NCI-H1092 treated with DMSO at 0.1 percent for 48 hours (cell line): ENCODE data around the gene C2CD2L.
"Not testable (repeated sequence)": the region's sequence is repeated elsewhere in the genome, so short reads cannot be mapped to it uniquely, and the experiment has no call there.

Source experiments
- DNase-seq: peaks from one replicate; lab custom pipeline; 2025; lab: John Stamatoyannopoulos, UW

Gene C2CD2L

DNA sequence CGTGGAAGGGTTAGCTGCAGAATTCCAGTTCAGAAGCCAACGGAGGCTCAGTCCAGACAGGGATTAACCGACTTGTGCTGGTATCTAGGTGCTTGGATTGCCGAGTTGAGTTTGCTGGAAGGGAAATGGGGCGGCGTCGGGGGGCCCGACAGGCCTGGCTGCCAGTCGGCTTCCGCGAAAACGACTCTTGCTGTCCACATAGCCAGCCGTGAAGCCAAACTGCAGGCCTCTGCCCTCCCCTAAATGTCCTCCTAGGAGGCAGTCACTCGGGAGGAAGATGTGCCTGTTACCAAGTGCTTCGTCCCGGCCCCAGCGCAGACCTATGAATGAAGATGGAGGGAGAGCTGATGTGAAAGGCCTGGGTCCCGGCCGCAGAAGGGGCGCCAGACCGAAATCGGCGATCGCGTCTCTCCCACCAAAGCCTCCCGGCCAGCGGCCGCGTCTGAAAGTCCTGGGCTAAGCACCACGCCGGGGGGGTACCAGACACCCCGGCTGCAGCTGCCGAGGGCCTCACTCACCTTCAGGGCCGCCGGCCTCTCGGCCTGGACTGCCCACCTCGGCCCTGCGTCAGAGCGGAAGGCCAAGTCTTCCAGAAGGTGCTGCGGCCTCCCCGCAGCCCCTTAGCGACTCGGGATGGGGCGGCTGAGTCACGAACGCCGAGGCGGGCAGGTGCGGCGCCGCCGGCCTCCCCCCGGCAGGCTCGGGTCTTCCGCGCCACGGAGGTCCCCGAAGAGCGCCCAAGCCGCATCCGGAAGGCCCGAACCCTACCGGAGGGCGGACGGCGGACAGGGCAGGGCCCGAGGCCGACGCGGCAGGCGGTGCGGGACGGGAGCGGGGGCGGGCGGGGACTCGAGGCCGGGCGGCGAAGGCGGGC, 13.0 kb upstream of the C2CD2L start:
- no peak for DNase-seq

- DNase-seq = no peak
Measured at GRCh38 chr11:119094816-119095065, 12.4 kb upstream of the C2CD2L start.

DNA sequence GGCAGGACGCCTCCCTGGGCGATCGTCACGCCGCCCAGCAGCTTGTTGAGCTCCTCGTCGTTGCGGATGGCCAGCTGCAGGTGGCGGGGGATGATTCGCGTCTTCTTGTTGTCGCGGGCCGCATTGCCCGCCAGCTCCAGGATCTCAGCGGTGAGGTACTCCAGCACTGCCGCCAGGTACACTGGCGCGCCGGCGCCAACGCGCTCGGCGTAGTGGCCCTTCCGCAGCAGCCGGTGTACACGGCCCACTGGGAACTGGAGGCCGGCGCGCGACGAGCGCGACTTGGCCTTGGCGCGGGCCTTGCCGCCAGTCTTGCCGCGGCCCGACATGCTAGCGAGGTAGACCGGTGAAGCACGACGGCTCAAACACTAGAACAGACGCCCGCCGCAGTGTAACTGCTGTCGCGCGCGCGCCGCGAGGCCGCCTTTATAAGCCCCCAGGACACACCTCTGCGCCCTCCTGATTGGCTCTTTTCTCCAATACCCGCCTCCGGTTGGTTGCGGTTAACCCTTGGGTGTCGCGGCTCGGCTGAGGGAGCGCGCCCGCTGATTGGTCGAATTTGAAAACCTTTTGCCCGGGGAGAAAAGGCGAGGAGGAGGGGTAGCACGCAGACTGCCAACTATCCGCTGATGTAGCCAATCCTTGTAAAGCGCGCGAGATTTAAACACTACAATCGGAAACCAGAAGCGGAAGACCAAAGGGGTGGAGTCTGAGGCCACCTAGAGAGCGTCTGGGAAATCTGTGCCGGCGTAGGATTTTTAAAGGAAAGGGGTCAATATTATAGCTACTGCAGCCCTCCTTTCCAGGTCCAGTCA, 11.9 kb upstream of the C2CD2L start:
- peak; percentile 99 for DNase-seq

DNA sequence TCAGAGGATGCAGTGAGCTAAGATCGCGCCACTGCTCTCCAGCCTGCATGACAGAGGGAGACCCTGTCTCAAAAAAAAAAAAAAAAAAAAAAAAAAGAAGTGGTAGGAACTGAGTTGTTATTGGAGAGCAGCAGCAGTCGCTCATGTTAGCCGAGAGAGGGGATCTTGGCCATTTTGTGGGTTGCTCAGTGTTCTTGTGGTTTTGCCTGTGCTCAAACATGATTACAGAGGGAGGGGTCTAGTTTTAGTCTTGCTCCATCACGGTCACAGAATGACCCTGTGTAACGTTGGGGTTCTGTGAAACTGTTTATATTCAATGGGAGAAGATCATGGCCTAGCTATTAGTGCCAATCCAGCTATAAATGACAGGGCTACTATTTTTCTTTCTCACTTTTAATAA, 7.4 kb upstream of the C2CD2L start:
- no peak for DNase-seq

GRCh38 chr11:119100246-119100970, 6.7 kb upstream of the C2CD2L start:
- peak; percentile 33 for DNase-seq

DNA sequence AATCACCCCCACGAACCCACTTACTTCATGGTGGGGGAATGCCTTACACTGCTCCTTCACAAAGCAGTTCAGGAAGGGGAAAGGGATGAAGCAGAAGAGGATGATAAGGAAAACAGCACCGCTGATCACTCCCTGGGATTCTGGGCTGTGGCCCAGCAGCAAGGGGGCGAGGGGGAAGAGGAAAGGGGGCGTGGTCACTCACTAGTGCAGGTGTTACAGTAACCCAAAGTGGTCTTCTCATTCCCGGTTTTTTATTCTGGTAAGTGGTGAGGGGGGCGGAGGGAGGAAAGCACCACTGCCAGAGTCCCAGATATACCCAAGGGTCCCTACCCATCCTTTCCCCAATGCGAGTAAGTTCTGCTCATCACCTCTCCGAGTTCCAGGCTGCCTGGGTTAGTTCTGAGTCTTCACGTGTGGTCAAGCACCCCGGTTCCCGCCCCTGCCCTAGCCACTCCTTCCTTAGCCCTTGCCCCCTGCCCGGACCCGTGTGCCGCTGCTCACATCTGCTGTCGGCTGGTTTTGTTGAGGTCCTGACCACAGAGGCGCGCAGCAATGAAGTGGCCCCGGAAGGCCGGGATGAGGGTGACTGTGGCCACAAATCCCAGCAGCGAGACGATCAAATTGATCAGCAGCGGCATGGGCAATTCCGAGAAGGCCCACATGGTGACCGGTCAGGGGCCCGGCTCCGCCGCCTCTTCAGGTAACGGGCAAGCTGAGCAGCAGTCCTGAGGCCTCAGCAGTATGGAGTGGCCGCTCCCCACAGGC, 6.0 kb upstream of the C2CD2L start:
- DNase-seq = no peak

DNA sequence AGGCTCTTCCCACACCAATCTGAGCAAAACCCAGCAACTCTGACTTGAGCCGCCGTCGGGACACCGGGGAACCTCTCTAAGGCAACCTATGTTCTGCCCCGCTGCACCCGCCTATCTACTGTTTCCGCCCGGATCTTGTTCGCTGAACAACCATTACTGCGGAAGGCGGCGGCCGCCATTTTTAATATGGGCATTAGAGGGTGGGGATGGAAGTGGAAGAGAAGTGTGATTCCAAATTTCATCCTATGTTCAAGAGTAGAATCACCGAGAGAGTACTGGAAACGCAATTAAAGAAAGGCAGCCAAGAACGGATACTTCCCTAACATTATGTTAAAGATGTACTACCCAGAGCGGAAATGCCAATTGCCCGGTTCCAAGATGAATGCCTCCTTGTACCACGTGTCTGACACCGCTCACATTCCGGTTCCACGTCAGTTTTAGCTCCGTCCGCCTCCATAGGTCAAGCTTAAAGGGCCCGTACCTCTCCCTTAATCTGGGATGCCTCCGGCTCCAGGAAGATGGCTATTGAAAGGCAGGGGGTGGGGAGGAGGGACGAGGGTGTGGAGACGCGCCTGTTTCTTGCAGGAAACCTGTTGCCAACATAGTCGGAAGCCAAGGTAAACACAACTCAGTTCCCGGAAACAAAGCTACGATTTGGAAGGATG, 5.3 kb upstream of the C2CD2L start, which contains the start of gene DPAGT1:
Gene DPAGT1 (minus strand): TSS at position 95 of the 665 bp plus-strand sequence. CDS start 198 bp downstream, outside the sequence.
- DNase-seq = peak; percentile 100

DNA sequence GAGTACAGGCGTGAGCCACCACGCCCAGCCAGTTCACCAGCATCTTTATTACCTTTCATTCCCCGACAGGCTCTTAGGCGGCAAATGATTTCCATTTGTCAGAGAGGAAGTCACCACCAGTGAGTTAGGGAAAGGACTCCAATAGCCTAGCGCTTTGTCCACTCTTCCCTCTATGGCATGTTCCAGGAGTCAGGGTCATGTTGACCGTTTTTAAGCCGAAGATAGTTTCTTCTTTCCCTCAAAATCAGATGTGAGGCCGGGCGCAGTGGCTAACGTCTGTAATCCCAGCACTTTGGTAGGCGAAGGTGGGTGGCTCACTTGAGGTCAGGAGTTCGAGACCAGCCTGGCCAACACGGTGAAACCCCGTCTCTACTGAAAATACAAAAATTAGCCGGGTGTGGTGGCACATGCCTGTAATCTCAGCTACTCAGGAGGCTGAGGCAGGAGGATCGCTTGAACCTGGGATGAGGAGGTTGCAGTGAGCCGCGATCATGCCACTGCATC, 3.9 kb upstream of the C2CD2L start:
- DNase-seq = not testable (repeated sequence)

DNA sequence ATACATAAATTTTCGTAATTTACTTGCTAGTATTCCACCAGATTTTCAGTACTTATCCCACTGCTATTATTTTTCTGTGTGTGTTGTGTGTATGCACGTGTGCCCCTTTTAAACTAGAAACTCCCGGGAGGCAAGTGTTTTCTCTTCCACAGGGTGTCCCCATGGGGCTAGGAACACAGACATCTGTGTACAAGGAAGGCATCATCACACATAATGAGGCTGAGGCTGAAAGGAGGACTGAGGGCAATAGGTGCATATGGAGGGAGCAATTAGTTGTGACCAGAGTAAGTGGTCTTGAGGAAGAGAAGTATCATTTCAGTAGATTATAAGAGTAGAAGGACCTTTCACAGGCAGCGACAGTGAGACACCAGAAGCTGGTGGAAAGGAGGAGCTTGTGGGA, 3.4 kb upstream of the C2CD2L start:
- peak; percentile 36 for DNase-seq

- DNase-seq = no peak
Measured at GRCh38 chr11:119107538-119108145, 498 bp downstream of the C2CD2L start.

GRCh38 chr11:119108146-119108856, 1.2 kb downstream of the C2CD2L start:
- DNase-seq = peak; percentile 28

DNA sequence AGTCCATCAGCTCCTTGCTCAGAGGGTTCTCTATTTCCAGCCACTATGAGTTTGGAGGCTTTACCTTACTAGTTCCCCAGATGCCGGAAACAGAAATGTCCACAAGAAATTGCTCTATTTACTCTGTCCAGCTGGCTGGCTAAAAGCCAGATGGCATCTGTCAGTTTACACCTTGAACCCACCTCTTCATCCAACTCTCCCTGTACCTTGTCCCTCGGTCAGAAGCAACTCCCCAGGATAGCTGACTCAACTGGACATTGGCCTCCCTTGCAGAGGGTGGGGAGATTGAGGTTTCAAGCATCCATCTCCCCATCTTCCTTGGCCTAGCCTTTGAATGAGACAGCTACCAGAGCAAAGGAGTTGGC, 1.7 kb downstream of the C2CD2L start:
- no peak for DNase-seq

DNA sequence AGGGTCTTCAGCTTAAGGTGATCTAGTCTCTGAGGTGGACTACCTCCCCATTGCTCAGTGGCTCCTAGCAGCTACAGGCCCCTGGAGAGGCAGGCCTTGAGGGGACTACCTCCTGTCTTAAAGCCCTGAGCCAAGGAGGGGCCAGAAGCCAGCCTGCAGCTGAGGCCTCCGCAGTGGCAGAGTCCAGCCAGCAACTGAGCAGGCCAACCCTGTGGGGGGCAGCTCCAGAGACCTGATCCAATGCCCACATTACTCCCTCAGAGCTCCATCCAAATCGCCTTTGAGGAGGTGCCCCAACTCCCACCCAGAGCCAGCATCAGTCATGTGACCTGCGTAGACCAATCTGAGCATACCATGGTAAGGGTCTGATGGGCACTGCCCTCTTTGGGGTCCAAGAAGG, 2.7 kb downstream of the C2CD2L start:
- DNase-seq = no peak

- DNase-seq = no peak
Measured at GRCh38 chr11:119110439-119110838, 3.3 kb downstream of the C2CD2L start.

DNA sequence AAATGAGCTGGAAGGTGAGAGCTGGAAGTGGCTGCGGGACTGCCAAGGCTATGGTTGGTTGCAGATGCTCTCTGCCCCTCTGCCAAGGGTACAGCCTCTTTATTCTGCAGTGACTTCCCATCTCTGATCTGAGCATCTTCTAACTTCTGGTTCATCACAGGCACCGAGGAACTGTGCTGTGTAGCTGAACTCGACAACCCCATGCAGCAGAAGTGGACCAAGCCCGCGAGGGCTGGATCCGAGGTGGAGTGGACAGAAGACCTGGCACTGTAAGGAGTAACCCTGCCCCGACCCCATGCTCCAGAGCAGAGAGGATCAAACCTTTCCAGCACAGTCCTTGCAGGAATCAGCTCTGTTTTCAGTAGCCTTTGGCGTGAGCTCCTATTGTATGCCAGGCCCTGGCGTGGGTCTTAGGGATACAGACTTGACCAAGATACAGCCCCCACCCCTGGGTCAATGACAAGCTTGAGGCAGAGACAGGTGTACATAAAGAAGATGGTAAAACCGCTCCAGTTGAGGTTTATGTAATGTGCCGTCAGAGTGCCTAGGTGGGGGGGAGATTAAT, 4.3 kb downstream of the C2CD2L start:
- no peak for DNase-seq

GRCh38 chr11:119112314-119113020, 5.3 kb downstream of the C2CD2L start:
- DNase-seq = no peak

DNA sequence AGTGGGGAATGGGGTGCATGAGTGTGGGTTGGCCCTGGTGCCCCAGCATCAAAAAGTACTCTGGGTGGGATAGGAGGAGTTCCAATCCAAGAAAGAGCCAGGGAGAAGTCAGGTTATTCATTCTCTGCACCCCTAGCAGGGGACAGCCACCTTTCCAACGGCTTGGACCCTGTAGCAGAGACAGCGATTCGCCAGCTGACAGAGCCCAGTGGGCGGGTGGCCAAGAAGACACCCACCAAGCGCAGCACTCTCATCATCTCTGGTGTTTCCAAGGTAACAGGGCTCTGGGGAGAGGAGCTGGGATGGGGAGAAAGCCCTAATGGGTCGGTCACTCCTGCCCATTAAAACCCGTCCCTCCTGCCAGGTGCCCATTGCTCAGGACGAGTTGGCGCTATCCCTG, 6.6 kb downstream of the C2CD2L start:
- no peak for DNase-seq

GRCh38 chr11:119114351-119114750, 7.2 kb downstream of the C2CD2L start:
- DNase-seq = no peak
